Rectal smooth muscle tissue (tissue), 1 donor: Measurements from ENCODE around the gene SLC4A11.

Source experiments
- H3K27ac ChIP-seq: one replicate; pipeline ENCODE4 v1.7.0; 2013; ENCODE audit warnings: low read depth, low read length, inconsistent platforms
- H3K27me3 ChIP-seq: one replicate; pipeline ENCODE4 v1.7.0; 2013; ENCODE audit warnings: low read length; ENCODE audit not compliant: control insufficient read depth, insufficient read depth
- H3K36me3 ChIP-seq: one replicate; pipeline ENCODE4 v1.7.0; 2013; ENCODE audit warnings: low read length; ENCODE audit not compliant: control insufficient read depth, insufficient read depth
- H3K4me1 ChIP-seq: one replicate; pipeline ENCODE4 v1.7.0; 2013; ENCODE audit warnings: low read length; ENCODE audit not compliant: control insufficient read depth, insufficient read depth
- H3K4me3 ChIP-seq: one replicate; pipeline ENCODE4 v1.7.0; 2013; ENCODE audit warnings: low read length
- H3K9ac ChIP-seq: one replicate; pipeline ENCODE4 v1.7.0; 2013; ENCODE audit warnings: low read length

The SLC4A11 gene

DNA sequence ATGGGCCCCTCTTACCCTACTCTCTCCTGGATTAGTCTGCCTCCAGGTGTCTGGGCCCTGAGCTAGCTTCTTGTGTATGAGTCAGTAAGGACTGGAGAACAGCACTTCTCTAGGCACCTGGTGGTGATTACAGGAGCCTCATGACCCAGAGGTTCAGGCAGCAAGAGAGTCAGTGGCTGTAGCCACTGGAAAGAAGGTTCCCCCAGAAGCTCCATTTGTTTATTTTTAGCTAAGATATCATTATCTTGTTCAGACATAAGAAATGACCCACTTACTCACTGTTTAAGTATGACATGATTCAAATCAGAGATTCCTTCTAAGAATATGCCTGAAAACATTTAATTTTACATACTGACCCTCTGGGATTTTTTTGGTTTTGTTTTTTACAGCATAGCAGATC is 23.6 kb upstream of the SLC4A11 start:
- H3K27ac ChIP-seq: no peak overlapping the region
- H3K27me3 ChIP-seq: no peaks in the 10 kb centered on the region
- no peak overlapping the region for H3K9ac ChIP-seq
- peaks cover 14% of the 10 kb centered on the region for H3K36me3 ChIP-seq
- no peaks in the 10 kb centered on the region for H3K4me1 ChIP-seq
- no peak overlapping the region for H3K4me3 ChIP-seq

- Histone ChIP-seq H3K4me3 (no peak overlapping the region), H3K27me3 (no peaks in the 10 kb centered on the region), H3K36me3 (peaks cover 26% of the 10 kb centered on the region), H3K4me1 (no peaks in the 10 kb centered on the region), H3K27ac (no peak overlapping the region), H3K9ac (no peak overlapping the region)
Observed at GRCh38 chr20:3258429-3258828, 19.4 kb upstream of the SLC4A11 start.

DNA sequence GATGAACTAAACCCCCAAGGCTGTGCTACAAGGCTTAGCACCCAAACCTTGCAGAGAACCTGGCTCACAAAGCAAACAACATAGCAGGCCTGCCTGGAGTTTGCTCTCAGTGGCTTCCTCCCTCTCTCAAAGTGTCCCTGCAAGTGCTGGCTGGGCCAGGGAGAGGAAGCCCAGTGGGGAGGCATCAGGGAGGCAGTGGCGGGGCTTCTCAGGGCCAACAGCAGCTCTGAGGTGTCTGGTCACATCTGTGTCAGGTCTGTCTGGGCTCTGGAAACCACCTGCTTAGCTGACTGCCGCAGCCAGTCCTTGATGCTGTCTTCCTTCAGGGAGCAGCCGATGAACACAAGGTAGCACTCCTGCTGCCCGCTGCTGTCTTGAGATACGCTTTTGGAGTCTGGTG is 16.7 kb upstream of the SLC4A11 start:
- no peak overlapping the region for H3K27ac ChIP-seq
- H3K4me1 ChIP-seq: no peaks in the 10 kb centered on the region
- H3K9ac ChIP-seq: no peak overlapping the region
- H3K4me3 ChIP-seq: no peak overlapping the region
- H3K36me3 ChIP-seq: peaks cover 24% of the 10 kb centered on the region
- H3K27me3 ChIP-seq: no peaks in the 10 kb centered on the region

DNA sequence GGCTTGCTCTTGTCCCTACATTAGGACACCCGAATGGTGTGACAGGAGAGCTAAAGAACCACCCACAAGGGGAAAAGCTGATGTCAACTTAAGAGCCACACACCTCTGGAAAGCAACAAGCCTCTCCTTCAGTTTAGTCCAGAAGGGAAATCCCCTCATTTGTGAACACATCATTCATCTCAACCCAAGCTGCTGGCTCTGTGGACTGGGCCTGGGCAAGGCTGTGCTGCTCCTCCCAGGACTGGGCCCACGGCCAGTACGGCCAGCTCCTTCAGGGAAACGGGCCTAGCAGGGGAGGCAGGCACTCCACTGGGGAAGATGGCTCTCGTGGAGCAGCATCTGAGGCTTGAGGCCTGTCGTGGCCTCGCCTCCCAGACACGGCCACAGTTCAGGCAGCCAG is 12.8 kb upstream of the SLC4A11 start:
- H3K4me1 ChIP-seq: no peaks in the 10 kb centered on the region
- no peak overlapping the region for H3K9ac ChIP-seq
- no peak overlapping the region for H3K4me3 ChIP-seq
- no peak overlapping the region for H3K27ac ChIP-seq
- no peaks in the 10 kb centered on the region for H3K27me3 ChIP-seq
- peaks cover 15% of the 10 kb centered on the region for H3K36me3 ChIP-seq

GRCh38 chr20:3250091-3250504 is 11.1 kb upstream of the SLC4A11 start:
- no peaks in the 10 kb centered on the region for H3K27me3 ChIP-seq
- H3K4me3 ChIP-seq: no peak overlapping the region
- no peak overlapping the region for H3K9ac ChIP-seq
- H3K27ac ChIP-seq: no peak overlapping the region
- peaks cover 4% of the 10 kb centered on the region for H3K36me3 ChIP-seq
- H3K4me1 ChIP-seq: no peaks in the 10 kb centered on the region

- Histone ChIP-seq H3K27me3 (no peaks in the 10 kb centered on the region), H3K4me1 (no peaks in the 10 kb centered on the region), H3K4me3 (no peak overlapping the region), H3K27ac (no peak overlapping the region), H3K9ac (no peak overlapping the region), H3K36me3 (peaks cover 3% of the 10 kb centered on the region)
Observed at GRCh38 chr20:3248993-3249347, 10.0 kb upstream of the SLC4A11 start.

DNA sequence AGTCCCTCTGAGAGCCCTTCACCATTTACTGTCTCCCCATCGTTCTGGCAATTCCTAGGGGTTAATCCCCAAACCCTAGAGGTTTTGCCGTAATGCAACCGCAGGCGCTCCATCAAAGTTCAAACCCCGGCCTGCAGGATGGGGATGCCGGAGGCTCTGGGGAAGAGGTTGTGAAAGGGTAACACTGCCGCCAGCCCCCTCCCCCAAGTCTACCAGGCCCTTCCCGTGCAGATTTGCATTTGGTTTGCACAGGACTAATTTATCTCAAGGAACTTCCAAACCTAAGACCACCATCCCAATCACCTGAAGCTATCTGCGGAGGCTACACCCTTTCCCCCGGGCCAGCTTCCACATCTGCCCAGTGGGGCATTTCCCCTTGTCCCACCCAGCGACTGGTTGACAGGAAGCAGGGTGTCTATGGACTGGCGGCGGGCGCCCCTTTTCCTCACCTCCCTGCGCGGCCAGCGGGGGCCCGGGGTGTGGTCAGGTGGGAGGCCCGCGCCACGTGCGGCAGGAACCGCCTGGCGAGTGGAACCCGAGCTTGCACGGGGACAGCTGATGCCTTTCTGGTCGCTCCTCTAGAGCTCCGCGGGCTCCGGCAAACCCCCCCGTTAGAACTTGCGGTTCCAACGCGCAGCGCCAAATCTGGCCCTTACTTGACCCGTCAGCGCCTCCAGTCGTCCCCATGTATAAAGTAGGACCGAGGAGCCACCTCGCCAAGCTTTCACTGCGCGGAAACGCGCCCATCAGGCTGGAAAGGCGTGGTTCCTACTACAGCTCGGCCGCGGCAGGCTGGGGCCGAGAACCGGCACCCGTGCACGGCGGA is 9.4 kb upstream of the SLC4A11 start:
- no peak overlapping the region for H3K27ac ChIP-seq
- peak overlapping the region; percentile 32 for H3K4me3 ChIP-seq
- no peaks in the 10 kb centered on the region for H3K4me1 ChIP-seq
- H3K27me3 ChIP-seq: no peaks in the 10 kb centered on the region
- no peaks in the 10 kb centered on the region for H3K36me3 ChIP-seq
- H3K9ac ChIP-seq: no peak overlapping the region

DNA sequence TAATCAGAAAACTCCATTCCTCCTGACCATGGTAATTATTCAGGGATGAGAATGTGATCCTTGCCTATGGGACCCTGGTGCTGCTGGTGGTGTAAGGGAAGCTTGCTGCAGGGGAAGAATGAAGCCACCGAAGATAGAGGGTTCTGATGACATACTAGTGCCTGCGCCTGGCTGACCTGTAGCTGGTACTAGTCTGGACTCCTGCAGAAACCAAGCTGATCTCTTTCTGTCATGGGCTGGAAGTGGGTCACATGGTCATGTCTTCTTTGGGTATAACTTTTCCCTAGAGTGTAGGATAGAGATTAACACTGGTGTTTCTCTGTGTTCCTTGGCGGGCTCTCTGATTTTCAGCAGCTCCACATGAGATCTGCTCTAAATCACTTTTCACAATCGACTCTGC is 8.6 kb upstream of the SLC4A11 start:
- Histone ChIP-seq H3K4me3 (no peak overlapping the region), H3K36me3 (no peaks in the 10 kb centered on the region), H3K27ac (no peak overlapping the region), H3K9ac (no peak overlapping the region), H3K4me1 (no peaks in the 10 kb centered on the region), H3K27me3 (no peaks in the 10 kb centered on the region)

- no peaks in the 10 kb centered on the region for H3K36me3 ChIP-seq
- no peak overlapping the region for H3K27ac ChIP-seq
- no peak overlapping the region for H3K9ac ChIP-seq
- H3K27me3 ChIP-seq: no peaks in the 10 kb centered on the region
- H3K4me1 ChIP-seq: no peaks in the 10 kb centered on the region
- no peak overlapping the region for H3K4me3 ChIP-seq
Observed at GRCh38 chr20:3246682-3247081, 7.7 kb upstream of the SLC4A11 start.

GRCh38 chr20:3245711-3246110 is 6.7 kb upstream of the SLC4A11 start:
- no peaks in the 10 kb centered on the region for H3K36me3 ChIP-seq
- H3K9ac ChIP-seq: no peak overlapping the region
- no peaks in the 10 kb centered on the region for H3K4me1 ChIP-seq
- H3K27ac ChIP-seq: no peak overlapping the region
- H3K27me3 ChIP-seq: peaks cover 2% of the 10 kb centered on the region
- no peak overlapping the region for H3K4me3 ChIP-seq

GRCh38 chr20:3245156-3245555 is 6.2 kb upstream of the SLC4A11 start:
- Histone ChIP-seq H3K9ac (no peak overlapping the region), H3K27ac (no peak overlapping the region), H3K4me3 (no peak overlapping the region), H3K4me1 (no peaks in the 10 kb centered on the region), H3K36me3 (no peaks in the 10 kb centered on the region), H3K27me3 (peaks cover 5% of the 10 kb centered on the region)

GRCh38 chr20:3244613-3245012 is 5.6 kb upstream of the SLC4A11 start:
- Histone ChIP-seq H3K4me1 (no peaks in the 10 kb centered on the region), H3K9ac (no peak overlapping the region), H3K36me3 (no peaks in the 10 kb centered on the region), H3K27ac (no peak overlapping the region), H3K4me3 (no peak overlapping the region), H3K27me3 (peaks cover 11% of the 10 kb centered on the region)

- H3K27ac ChIP-seq: no peak overlapping the region
- H3K9ac ChIP-seq: no peak overlapping the region
- H3K27me3 ChIP-seq: peaks cover 14% of the 10 kb centered on the region
- no peak overlapping the region for H3K4me3 ChIP-seq
- H3K36me3 ChIP-seq: no peaks in the 10 kb centered on the region
- no peaks in the 10 kb centered on the region for H3K4me1 ChIP-seq
Observed at GRCh38 chr20:3243718-3244358, 4.8 kb upstream of the SLC4A11 start.
